ENCODE results near the gene RAMACL.

The RAMACL gene

DNA sequence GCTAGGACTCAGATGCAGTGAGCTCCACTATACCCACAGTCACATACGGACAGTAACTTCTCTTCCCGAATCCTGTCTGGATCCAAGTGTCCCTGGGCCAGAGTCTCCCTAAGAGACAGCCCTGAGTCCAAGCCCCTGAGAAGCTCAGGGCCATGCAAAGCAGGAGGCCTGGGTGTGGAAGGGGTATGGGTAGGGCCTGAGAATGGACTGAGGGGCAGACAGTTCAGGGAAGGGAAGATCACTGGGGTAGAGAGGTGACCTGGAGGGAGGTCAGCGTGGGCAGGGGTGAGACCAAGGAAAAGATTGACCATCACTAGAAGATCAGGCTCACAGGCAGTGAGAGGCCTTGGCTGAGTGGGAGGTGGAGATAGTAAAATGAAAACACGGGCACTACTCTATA lies 31.8 kb upstream of the RAMACL start:
- DNase-seq (ENCODE audit: low read depth in 1 of 2, low spot score in 1 of 2) = no peak

DNA sequence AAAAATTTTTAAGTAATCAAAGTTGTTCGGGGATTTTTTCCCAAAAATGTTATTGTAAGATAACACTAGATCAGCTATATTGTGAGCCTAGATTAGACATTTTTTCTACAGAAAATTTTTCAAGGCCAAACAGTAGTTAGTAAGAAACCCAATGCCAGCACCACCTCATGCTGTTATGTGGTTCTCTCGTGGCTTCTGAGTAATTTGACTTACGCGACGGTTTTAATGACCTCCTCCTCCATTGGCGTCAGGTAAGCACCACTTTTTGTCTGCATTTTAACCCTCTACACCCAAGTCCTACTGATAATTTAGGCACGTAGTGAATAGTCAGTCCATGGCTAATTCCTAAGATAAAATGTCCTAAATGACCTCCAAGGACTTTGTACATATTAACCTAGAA lies 30.9 kb upstream of the RAMACL start:
- DNase-seq (ENCODE audit: low read depth in 1 of 2, low spot score in 1 of 2) = no peak

DNA sequence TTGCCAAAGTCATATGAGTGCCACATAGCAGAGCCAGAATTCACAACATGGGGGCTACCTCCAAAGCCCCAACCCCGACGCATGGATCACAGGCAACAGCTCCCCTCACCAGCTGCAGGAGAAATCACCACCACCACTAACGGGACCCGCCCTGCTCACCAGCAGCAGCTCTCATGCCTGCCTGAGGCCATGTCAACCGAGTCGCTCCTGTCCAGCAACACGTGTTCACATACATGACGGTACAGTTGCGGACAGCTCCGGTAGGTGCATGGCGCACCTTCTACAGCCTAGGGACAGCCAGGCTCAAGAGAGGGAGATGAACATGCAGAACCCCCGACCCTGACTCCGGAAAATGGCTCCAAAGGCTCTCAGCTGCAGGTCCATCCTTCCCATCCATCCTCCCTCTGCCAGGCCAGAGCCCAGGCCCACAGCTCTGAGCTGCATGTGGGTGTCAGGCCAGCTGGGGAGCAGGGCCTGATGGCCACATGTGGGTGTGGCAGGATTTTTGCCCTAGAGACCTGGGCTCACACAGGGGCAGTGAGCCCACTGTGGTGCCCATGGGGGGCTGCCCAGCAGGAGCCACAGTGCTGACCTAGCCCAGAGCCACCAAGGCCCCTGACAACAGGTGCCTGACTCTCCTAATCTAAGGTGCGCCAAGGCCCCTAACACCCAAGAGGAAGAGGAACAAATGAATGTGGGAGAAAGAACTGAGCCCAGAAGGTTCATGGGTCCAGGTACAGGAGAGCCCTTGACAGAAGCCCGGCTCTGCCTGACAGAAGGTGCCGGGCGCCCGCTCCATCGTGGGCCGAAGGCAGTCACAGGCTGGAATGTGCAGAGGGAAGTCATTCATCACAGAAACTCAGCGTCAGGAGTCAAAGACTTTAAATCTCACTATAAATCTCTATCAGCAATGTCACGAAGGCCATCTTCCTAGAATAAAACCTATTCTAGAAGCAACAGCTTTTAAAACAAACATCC lies 30.1 kb upstream of the RAMACL start:
- no peak for DNase-seq (ENCODE audit: low read depth in 1 of 2, low spot score in 1 of 2)

DNA sequence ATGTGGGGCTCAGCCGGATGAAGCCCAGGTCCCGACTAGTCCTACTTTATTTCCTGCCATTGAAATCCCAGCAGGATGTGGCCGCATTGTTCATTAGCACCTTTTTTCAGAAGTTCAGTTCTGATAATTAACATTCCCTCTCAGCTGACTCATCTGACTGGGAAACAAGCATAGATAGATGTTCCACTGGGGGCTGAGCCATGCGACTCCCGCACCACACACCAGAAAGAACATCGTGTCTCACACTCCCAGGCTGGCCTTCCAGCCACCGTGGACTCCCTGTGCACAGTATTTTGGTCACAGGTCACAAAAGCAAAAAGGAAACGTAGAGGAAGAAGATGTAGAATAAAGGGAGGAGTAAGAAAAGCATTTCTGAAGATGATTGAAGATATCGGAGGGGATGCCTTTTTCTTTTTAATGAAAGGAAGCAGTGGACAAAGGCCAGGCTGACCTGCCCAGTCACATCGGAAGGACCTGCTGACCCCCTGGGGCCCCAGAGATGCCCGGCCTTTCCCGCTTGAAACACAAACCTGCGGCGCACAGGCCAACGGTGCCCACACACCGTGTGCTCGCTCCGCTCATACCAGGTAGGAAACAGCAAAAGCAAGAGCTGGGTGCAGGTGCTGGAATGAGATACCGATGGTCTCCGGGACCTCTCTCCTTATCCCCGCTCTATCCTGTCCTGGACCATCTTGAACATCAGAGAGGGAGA lies 28.7 kb upstream of the RAMACL start:
- no peak for DNase-seq (ENCODE audit: low read depth in 1 of 2, low spot score in 1 of 2)

DNA sequence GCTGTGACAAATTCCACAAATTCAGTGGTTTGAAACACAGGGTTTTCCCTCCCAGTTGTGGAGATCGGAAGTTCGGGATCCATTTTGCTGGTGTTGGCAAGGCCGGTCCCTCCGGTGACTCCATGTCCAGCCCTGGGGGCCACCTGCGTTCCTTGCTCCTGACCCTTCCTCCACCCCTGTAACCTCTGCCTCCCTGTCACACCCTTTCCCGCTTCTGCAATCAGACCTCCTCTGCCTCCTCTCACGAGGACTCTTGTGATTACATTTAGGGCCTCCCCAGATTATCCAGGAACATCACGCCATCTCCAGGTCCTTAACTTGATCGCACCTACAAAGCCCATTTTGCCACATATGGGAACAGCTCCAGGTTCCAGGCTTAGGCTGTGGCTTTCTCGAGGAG lies 28.1 kb upstream of the RAMACL start:
- DNase-seq (ENCODE audit: low read depth in 1 of 2, low spot score in 1 of 2) = no peak

DNA sequence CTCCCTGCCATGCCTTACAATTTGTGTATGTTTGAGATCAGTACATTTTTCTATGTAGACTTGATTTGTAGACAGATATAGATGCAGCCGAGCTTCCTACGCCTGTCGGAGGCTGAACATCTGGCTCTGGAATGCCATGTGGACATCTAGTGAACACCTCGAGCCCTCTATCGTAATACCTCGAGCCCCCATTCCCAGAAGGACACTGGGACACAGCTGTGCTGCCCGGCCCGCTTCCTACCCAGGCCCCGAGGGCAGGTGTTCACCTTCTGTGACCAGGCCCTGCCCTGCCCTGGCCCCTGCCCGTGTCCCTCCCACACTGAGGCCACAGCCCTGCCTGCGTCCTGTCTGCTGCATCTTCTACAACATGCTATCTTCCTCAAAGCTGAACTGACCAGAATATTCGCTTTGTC lies 27.7 kb upstream of the RAMACL start:
- no peak for DNase-seq (ENCODE audit: low read depth in 1 of 2, low spot score in 1 of 2)

DNA sequence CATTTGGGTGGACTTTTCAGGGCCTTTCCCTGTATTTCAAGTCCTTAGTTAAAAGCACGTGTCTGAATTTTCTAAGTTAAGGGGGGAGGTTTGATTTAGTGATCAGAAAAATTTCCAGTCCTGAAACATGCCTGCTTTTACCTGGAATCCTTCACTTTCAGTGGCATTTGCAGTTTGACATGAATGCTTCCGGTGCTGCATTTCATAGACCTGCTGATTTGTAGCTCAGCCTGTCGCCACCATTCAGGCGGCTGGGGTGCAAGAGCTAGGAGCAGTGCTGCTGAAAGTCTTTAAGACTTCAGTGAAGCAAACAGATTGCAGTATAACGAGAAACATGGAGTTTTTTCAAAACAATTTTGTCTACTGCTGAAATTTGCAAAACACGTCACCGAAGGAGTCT lies 26.5 kb upstream of the RAMACL start:
- DNase-seq (ENCODE audit: low read depth in 1 of 2, low spot score in 1 of 2) = no peak

DNA sequence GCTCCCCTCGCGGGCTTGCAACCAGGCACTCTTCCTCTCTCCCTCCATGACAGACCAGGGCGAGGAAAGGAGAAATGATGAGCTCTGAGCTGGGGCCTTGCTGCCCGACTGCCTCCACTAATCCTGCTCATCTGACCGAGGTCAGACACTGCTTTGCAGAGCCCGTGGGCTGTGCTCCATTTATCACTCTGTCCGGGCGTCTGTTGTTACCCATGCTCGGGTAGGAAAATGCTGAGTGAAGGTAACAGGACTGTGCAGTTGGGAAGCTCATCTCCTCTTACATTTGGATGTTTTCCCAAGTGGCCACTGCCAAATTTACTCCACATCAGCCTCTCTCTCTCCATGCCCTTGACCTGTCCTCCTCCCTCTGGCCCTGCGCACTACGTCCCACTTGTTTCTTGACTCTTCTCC lies 26.0 kb upstream of the RAMACL start:
- no peak for DNase-seq (ENCODE audit: low read depth in 1 of 2, low spot score in 1 of 2)

DNA sequence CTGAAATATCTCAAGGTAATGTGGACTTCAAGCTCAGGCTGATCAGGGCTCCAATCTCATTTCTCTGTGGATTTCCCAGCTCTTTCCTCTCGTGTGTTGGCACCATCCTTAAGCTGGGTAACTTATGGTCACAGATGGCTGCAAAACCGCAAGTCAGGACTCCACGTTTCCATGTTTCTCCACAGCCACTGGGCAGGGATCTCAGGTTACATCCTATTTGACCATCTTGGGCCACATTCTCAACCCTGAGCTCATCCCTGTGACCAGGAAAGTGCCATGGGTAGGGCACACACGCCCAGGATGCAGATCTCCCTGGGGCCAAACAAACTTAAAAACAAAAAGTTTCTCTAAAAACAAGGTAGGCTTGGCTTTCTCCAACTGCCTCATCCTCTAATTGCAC lies 25.2 kb upstream of the RAMACL start:
- DNase-seq (ENCODE audit: low read depth in 1 of 2, low spot score in 1 of 2) = no peak

DNA sequence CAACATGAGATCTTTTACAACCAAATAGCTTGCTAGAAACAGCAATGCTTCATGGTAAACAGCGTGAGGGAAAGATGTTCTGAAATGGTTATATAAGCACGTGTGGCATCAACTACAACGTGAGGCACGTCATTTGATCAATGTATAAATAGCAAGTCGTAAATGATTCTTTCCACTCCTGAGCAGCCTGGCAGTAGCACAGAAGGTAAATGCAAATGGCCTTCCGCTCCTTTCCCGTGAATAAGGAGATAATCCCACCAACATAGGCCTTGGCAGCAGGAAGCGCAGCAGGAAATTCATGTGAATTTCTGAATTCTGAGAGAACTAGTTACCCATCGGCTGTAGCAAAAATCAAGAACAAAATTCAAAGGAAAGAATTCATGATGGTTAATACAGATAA lies 23.6 kb upstream of the RAMACL start:
- no peak for DNase-seq (ENCODE audit: low read depth in 1 of 2, low spot score in 1 of 2)

DNA sequence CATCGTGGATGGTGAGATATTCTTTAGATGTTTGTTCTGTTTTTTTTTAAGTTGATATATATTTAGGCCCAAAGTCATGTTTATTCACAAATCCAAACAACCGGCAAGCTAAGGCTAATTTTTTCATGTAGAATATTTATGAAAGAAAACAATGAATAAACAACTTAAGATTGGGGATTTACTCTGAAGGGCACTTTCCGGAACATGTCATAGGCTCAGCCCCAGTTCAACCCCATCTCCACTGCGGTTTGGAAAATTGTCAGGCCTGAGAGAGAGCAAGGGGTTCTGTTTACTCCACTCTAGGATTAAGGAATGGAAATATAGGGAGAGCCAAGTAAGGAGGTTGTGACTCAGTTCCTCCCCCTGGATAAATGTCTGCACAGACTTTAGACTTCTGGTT lies 22.3 kb upstream of the RAMACL start:
- no peak for DNase-seq (ENCODE audit: low read depth in 1 of 2, low spot score in 1 of 2)

DNA sequence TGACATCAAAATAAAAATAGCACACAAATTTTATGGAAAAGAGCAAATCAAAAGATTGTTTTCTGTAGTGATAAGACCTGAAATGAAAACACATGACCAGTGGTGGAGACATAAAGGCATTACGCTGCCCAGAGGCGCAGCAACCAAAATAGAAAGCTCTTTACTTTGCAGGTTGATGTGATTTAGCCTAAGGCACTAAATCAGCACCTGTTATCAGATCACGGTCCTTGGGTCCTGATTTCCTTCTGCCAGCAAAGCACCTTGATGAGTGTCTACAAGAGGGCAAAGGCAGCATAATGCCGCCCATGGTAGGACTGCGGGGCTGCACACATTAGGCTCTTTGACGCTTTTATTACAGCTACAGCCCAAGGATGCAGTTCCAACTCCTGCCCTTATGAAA lies 19.3 kb upstream of the RAMACL start:
- DNase-seq (ENCODE audit: low read depth in 1 of 2, low spot score in 1 of 2) = no peak

DNA sequence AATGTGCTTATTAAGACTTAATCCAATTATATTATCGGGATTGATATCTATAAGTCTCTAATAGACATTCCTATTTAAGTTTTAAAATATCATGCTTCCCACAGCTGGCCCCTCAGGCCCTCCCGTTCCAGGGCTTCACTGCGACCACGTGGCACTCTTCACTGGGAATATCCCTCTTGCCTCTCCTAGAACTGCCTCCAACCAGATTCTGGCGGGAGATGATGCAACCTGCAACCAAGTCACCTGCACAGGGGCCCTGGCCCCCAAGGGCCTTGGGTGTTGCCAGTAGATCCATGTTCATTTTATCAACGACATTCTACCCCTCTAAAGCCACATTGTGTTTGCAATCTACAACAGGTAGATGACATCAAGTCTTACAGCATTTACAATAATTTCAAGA lies 18.4 kb upstream of the RAMACL start:
- no peak for DNase-seq (ENCODE audit: low read depth in 1 of 2, low spot score in 1 of 2)

DNA sequence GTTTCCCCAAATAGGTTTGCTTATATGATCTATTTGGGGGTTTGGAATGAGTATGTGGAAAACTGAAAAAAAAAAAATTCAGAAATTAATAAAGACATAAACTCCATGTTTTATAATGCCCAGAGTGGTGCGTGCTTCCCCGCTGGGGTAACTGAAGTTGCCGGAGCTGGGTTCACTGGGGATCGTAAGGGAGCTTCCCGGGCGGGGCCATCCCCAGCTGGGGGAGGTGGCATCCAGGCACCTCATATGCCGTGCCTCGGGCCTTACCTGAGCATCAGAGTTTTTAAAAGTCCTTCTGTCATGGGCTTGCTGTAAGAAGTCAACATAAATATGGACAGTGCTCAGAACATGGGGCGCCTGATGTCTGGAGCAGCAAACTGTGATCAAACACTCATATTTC lies 17.9 kb upstream of the RAMACL start:
- no peak for DNase-seq (ENCODE audit: low read depth in 1 of 2, low spot score in 1 of 2)

DNA sequence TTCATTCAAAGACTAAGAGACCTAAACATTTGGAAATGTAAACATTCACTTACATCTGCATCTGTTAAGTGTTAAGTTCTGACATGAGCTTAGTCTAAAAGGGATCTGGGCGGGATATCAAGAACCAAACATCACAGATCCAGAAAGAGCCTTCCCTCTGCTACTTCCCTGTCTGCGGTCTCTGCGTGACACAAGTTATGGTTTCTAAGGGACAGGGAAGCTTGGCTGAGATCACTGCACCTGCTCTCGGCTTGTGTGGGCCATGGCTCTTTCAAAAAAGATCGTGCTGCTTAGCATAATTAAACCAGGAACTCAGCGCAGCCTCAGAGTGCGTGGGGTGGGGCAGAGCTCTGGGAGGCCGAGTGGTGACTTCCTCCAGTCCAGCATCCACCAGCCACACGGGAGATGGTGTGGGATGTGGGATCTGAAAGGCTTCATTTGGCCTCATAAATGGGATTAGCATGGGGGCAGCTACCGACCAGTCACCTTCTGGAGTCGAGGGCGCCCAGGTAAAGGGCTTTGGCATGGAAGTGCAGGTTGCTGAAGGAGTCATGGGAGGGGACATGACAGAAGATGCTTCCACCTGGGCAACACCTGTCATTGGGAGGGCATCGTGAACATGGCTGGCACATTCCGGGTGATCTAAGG lies 16.7 kb upstream of the RAMACL start:
- no peak for DNase-seq (ENCODE audit: low read depth in 1 of 2, low spot score in 1 of 2)

DNA sequence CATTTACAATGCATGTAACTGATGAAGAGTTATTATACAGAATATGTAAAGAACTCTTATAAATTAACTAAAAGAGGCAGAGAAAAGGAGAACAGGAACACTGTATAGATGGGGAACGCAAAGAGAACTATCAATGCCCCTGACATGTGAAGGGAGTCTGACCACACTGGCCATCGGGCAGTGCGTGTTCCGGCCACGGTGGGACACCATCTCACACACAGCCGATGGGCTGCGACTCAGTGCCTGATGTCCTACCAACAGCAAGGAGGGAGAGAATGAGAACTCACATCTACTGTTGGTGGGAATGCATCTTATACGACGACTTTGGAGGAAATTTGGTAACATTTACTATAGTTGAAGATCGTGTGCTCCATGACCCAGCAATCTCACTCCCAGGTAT lies 15.5 kb upstream of the RAMACL start:
- DNase-seq (ENCODE audit: low read depth in 1 of 2, low spot score in 1 of 2) = no peak

DNA sequence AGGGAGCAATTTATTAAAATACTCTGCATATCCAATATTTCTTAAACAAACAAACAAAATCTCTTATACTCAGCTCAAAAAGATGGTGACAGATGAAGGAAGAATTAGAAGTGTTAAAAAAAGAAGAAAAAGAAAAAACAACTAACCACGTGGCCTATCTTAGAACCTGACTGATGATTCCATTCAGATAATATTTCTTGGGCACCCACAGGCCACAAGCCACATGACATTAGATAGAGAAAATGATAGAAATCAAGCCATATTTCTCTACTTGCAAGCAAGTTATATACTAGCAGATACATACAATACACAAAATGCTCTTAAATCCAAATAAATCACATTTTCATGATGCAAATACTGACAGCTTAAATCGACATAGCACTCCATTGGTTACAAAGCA lies 14.5 kb upstream of the RAMACL start:
- no peak for DNase-seq (ENCODE audit: low read depth in 1 of 2, low spot score in 1 of 2)

DNA sequence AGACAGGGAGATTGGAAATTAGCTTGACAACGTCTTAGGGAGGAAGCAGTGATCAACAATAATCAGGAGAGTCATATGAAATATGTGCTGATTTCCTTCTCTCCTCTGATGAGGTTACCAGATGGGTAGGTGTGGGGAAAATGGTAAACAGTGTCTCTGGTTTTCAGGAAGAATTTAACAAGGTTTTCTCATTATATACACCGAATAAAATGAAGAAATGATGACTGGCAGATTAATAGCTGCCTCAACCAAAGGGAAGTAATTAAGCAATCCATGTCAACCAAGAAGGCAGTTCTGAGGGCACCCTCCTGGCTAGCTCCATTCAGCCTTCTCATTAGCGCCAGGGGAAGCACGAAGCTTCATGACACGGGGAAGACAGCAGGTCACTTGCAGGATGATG lies 12.7 kb upstream of the RAMACL start:
- no peak for DNase-seq (ENCODE audit: low read depth in 1 of 2, low spot score in 1 of 2)

DNA sequence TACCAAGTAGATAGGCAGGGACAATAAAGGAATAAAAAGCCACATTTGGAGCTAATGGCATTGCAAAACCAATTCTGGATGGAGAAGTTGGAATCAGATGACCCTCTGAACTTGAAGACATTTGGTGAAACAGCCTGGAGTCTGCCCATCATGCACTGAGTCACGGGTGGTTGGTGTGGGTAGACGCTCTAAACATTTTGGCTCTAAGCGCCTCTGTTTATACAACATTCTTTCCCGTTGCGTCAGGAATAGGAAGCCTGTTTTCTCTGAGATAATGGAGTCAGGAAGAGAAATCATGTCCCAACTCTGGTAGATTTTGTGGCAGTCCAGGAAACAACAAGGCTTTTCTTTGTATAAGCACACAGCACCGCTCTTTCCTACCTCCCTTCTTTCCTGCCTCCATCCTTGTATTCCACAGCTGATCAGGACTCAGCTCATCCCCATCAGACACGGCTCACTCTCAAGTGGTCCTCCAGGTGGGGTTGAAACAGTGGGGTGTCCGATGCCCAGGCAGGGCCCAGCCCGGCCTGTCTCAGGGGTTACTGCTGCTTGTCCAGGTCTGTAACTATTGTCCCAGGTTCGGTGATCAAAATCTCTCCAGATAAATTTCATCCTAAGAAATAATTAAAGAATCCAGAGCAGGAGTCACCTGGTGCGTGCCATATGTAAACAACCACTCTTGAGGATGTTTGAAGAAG lies 12.1 kb upstream of the RAMACL start:
- no peak for DNase-seq (ENCODE audit: low read depth in 1 of 2, low spot score in 1 of 2)

DNA sequence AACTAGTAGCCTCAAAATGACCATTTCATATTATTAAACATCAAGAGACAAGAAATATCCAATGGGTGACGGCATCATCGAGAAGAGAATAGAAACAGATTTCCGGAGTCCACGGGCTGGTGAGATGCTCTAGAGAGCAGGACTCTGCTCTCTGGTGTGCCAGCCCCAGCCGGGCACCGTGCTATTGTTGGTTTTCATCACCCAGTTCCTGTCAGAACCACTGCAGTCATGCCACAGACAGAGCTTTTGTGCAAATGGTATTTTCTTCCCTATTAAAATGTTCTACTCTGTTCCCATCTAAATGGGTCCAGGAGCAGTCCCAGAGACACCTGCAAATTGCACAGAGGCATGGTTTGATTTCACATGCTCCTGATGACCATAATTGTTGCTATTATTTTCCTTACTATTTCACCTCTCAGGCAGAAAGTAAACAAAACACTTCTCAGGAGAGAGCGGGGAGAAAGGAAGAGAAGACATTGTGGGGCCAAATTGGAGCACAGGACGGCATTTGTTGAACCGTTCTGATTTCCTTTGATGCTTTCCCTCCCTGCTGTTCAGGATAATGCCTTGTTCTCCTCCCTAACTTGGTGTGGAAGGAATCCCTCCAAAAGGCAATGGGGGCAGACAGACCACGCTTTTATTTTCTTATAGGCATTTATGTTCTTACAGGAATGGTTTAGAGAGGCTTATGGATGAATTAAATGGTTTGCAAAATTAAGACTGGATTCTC lies 11.4 kb upstream of the RAMACL start:
- DNase-seq (ENCODE audit: low read depth in 1 of 2, low spot score in 1 of 2) = no peak

Data from activated T-helper 1 cell treated with anti-CD3 and anti-CD28 coated beads, Interleukin-2, amount 50 U/mL, for 16 hours (primary cell).